ENCODE measurements around the gene CDH4. TPM values are rescaled to one million over a fixed set of nuclear protein-coding genes. Genes with fewer than 3 reads are reported as not detected.

Gene CDH4
- total RNA-seq, 1 experiment from 2014 or later, result 5.3 TPM

GRCh38 chr20:61814726-61815125, 562.7 kb downstream of the CDH4 start (continued):
- TF ChIP-seq SP1 (CRISPR knock-in tag; conservative IDR thresholded peaks at IDR 0.05) (no peak), GRHL2 (CRISPR knock-in tag; IDR thresholded peaks at IDR 0.05; ENCODE audit: insufficient replicate concordance, severe bottlenecking) (no peak), ATF1 (CRISPR knock-in tag; IDR thresholded peaks at IDR 0.05) (no peak), ZNF317 (CRISPR knock-in tag; IDR thresholded peaks at IDR 0.05; ENCODE audit: borderline replicate concordance, low read depth) (no peak), ERG (CRISPR knock-in tag; IDR thresholded peaks at IDR 0.05) (no peak), ZNF532 (CRISPR knock-in tag; IDR thresholded peaks at IDR 0.05; ENCODE audit: borderline replicate concordance) (no peak), CDX4 (CRISPR knock-in tag; IDR thresholded peaks at IDR 0.05; ENCODE audit: borderline replicate concordance) (no peak), KAT7 (CRISPR knock-in tag; IDR thresholded peaks at IDR 0.05; ENCODE audit: borderline replicate concordance) (no peak)

GRCh38 chr20:61815176-61815575, 563.1 kb downstream of the CDH4 start:
- ATAC-seq (no peak), DNase-seq (ENCODE audit: low spot score) (no peak)
- ChIA-PET CTCF (no interaction called here), POLR2A (no interaction called here)
- no peaks in the 10 kb centered on the region for H3K4me1 Mint-ChIP-seq
- H3K9me3 Mint-ChIP-seq, result no peaks in the 10 kb centered on the region
- H3K27me3 Mint-ChIP-seq (ENCODE audit: low read depth), result peaks cover 8% of the 10 kb centered on the region; the same call in 1 of the 2 replicates
- no peaks in the 10 kb centered on the region for H3K36me3 Mint-ChIP-seq
- no peak overlapping the region for H3K4me3 Mint-ChIP-seq
- TF ChIP-seq ZNF138 (CRISPR knock-in tag; conservative IDR thresholded peaks at IDR 0.05) (no peak), TEAD1 (CRISPR knock-in tag; IDR thresholded peaks at IDR 0.05) (no peak), TP53 (CRISPR knock-in tag; IDR thresholded peaks at IDR 0.05) (no peak), ATF1 (CRISPR knock-in tag; IDR thresholded peaks at IDR 0.05) (no peak), MLX (CRISPR knock-in tag; IDR thresholded peaks at IDR 0.05) (no peak), CTCF (IDR thresholded peaks at IDR 0.05) (no peak)
- H3K27ac Mint-ChIP-seq, result no peak overlapping the region

GRCh38 chr20:61815678-61816077, 563.6 kb downstream of the CDH4 start:
- ChIA-PET POLR2A (no interaction called here), CTCF (no interaction called here)
- Mint-ChIP-seq H3K27me3 (ENCODE audit: low read depth) (peaks cover 7% of the 10 kb centered on the region; the same call in 1 of the 2 replicates), H3K27ac (no peak overlapping the region), H3K4me3 (no peak overlapping the region), H3K36me3 (no peaks in the 10 kb centered on the region), H3K9me3 (no peaks in the 10 kb centered on the region), H3K4me1 (no peaks in the 10 kb centered on the region)
- ATAC-seq, result no peak
- DNase-seq (ENCODE audit: low spot score), result no peak
- no peak for TF ChIP-seq FOXP1 (CRISPR knock-in tag; IDR thresholded peaks at IDR 0.05; ENCODE audit: borderline replicate concordance)
- TF ChIP-seq JAZF1 (CRISPR knock-in tag; IDR thresholded peaks at IDR 0.05), result no peak
- no peak for TF ChIP-seq USF2 (CRISPR knock-in tag; IDR thresholded peaks at IDR 0.05)
- no peak for TF ChIP-seq GTF2I (CRISPR knock-in tag; conservative IDR thresholded peaks at IDR 0.05)
- TF ChIP-seq ZNF416 (CRISPR knock-in tag; IDR thresholded peaks at IDR 0.05), result no peak
- no peak for TF ChIP-seq ELF4 (CRISPR knock-in tag; IDR thresholded peaks at IDR 0.05; ENCODE audit: low read depth)
- TF ChIP-seq RELA (CRISPR knock-in tag; IDR thresholded peaks at IDR 0.05; ENCODE audit: borderline replicate concordance), result no peak
- TF ChIP-seq ZNF219 (CRISPR knock-in tag; IDR thresholded peaks at IDR 0.05; ENCODE audit: borderline replicate concordance), result no peak
- no peak for TF ChIP-seq HMGXB4 (CRISPR knock-in tag; IDR thresholded peaks at IDR 0.05)
